Measurements from ENCODE around the gene SLC19A1.

DNA sequence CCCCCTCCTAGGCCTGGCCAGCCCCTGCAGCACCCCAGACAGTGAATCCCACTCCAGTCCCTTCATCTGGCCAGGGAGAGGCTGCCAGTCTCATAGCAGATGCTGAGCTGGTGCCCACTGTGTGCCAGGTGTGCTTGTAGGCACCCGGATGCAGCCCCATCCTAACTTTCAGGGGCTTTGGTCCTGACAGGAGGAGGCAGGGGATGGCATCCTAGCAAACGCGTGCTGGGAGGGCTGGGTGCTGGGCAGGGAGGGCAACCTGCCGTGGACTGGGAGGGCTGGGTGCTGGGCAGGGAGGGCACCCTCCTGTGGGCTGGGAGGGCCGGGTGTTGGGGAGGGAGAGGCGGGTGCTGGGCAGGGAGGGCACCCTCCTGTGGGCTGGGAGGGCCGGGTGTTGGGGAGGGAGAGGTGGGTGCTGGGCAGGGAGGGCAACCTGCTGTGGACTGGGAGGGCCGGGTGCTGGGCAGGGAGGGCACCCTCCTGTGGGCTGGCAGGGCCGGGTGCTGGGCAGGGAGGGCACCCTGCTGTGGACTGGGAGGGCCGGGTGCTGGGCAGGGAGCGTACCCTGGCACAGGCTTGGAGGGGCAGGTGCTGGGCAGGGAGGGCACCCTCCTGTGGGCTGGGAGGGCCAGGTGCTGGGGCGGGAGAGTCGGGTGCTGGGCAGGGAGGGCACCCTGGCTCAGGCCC lies 35.3 kb downstream of the SLC19A1 start:
- TF ChIP-seq JUND (IDR thresholded peaks at IDR 0.05) (no peak), YY1 (IDR thresholded peaks at IDR 0.05) (no peak), TAF1 (conservative IDR thresholded peaks at IDR 0.05) (no peak)
- TF ChIP-seq, protein P1, sequence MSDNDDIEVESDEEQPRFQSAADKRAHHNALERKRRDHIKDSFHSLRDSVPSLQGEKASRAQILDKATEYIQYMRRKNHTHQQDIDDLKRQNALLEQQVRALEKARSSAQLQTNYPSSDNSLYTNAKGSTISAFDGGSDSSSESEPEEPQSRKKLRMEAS (IDR thresholded peaks at IDR 0.05): no peak
- TF ChIP-seq, protein P2, sequence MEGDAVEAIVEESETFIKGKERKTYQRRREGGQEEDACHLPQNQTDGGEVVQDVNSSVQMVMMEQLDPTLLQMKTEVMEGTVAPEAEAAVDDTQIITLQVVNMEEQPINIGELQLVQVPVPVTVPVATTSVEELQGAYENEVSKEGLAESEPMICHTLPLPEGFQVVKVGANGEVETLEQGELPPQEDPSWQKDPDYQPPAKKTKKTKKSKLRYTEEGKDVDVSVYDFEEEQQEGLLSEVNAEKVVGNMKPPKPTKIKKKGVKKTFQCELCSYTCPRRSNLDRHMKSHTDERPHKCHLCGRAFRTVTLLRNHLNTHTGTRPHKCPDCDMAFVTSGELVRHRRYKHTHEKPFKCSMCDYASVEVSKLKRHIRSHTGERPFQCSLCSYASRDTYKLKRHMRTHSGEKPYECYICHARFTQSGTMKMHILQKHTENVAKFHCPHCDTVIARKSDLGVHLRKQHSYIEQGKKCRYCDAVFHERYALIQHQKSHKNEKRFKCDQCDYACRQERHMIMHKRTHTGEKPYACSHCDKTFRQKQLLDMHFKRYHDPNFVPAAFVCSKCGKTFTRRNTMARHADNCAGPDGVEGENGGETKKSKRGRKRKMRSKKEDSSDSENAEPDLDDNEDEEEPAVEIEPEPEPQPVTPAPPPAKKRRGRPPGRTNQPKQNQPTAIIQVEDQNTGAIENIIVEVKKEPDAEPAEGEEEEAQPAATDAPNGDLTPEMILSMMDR (IDR thresholded peaks at IDR 0.05; ENCODE audit: low read depth, low read length, missing input control): no peak
